HepG2 (cell line): Measurements from ENCODE around the gene HPS3. TPM values are rescaled to one million over a fixed set of nuclear protein-coding genes. Genes with fewer than 3 reads are reported as not detected.

Source experiments
- ATAC-seq: fragments of 200-7000 bp; cut with Tn5 transposase; 3 replicates; pipeline ENCODE4 v1.9.1; 2020; ENCODE audit warnings: mild to moderate bottlenecking, moderate library complexity
- BruUV-seq: library from RNA; stranded (reverse); fragments of 400-500 nt; replicated peaks from 2 replicates; lab custom pipeline; 2021; lab: Mats Ljungman, UMichigan
- CTCF ChIA-PET: fragments of 300-600 bp; formaldehyde crosslinking; extraction: SDS; loops from one replicate; lab custom pipeline; 2021; ENCODE audit warnings: low total read pairs, inconsistent platforms, low intra/inter-chr PET ratio; lab: Yijun Ruan, JAX
- POLR2A ChIA-PET: fragments of 350-600 bp; sonication (Branson Sonifier 250); formaldehyde crosslinking; loops from one replicate; lab custom pipeline; 2020; ENCODE audit warnings: antibody characterized with exemption, inconsistent platforms; lab: Yijun Ruan, JAX
- DNase-seq: peaks from one replicate; pipeline ENCODE4 v3.0.0-alpha.2; 2015; ENCODE audit warnings: low spot score
- FAIRE-seq: peaks from 3 replicates; lab custom pipeline; 2011; peaks lifted over from hg19 to GRCh38; lab: Jason Lieb, UNC
- H2AFZ ChIP-seq: one replicate; pipeline ENCODE4 v1.6.1; 2011; ENCODE audit warnings: low read length, inconsistent platforms
- H3K27ac ChIP-seq: fragments of 300-600 bp; 3 replicates; pipeline ENCODE4 v1.8.0; 2011; ENCODE audit warnings: mixed run types, mild to moderate bottlenecking, mixed read lengths, low read length, inconsistent platforms; ENCODE audit not compliant: insufficient read depth; ENCODE audit errors: extremely low read length
- H3K27me3 ChIP-seq, 2 experiments: fragments of 200-600 bp in 1 of 2; 2 replicates in 1 of 2; 3 replicates in 1 of 2; pipeline versions ENCODE4 v1.6.0 to v1.8.0; 2011; ENCODE audit warnings: low read length in 2 of 2, mild to moderate bottlenecking in 2 of 2, moderate library complexity in 2 of 2, inconsistent platforms in 1 of 2; ENCODE audit not compliant: insufficient read depth in 2 of 2, control insufficient read depth in 1 of 2
- H3K36me3 ChIP-seq, 2 experiments: fragments of 200-600 bp in 1 of 2; replicated peaks in 1 of 2; 2 replicates in 1 of 2; 3 replicates in 1 of 2; pipeline versions ENCODE4 v1.5.1 to v1.8.0; 2011; ENCODE audit warnings: low read length in 2 of 2, inconsistent platforms in 1 of 2; ENCODE audit not compliant: insufficient read depth in 2 of 2, control insufficient read depth in 1 of 2
- H3K4me1 ChIP-seq: 2 replicates; pipeline ENCODE4 v1.5.1; 2012; ENCODE audit warnings: low read length, inconsistent platforms; ENCODE audit not compliant: insufficient read depth
- H3K4me2 ChIP-seq: 2 replicates; pipeline ENCODE4 v1.6.0; 2011; ENCODE audit warnings: low read depth, low read length, inconsistent platforms
- H3K4me3 ChIP-seq, 3 experiments: fragments of 200-600 bp in 1 of 3; sonication (generic), shearing (Covaris generic) in 1 of 3; replicated peaks in 1 of 3; 2 replicates each; pipeline ENCODE4 v1.5.1; 2011 to 2016; ENCODE audit warnings: low read length in 3 of 3, inconsistent platforms in 2 of 3, low read depth in 2 of 3, mild to moderate bottlenecking in 2 of 3, control low read depth in 1 of 3, mixed read lengths in 1 of 3; ENCODE audit not compliant: insufficient read depth in 1 of 3
- H3K79me2 ChIP-seq: one replicate; pipeline ENCODE4 v1.6.1; 2011; ENCODE audit warnings: low read length, inconsistent platforms; ENCODE audit not compliant: insufficient read depth
- H3K9ac ChIP-seq: 2 replicates; pipeline ENCODE4 v1.6.0; 2011; ENCODE audit warnings: mild to moderate bottlenecking, low read depth, low read length, inconsistent platforms; ENCODE audit not compliant: insufficient read depth
- H3K9me3 ChIP-seq: 2 replicates; pipeline ENCODE4 v1.5.1; 2012; ENCODE audit warnings: mild to moderate bottlenecking, low read length
- H4K20me1 ChIP-seq: 2 replicates; pipeline ENCODE4 v1.6.0; 2011; ENCODE audit warnings: inconsistent platforms, mild to moderate bottlenecking, low read length, moderate library complexity; ENCODE audit not compliant: insufficient read depth
- ATF7-NPFF ChIP-seq: sonication (generic); formaldehyde crosslinking; IDR thresholded peaks from 2 replicates; pipeline ENCODE4 v1.8.1; 2023; ENCODE audit warnings: mild to moderate bottlenecking, low read depth, missing genetic modification reagents, moderate library complexity
- GABPA ChIP-seq, 2 experiments: IDR thresholded peaks; 2 replicates each; pipeline ENCODE4 v1.6.1; 2011 to 2016; ENCODE audit warnings: low read depth in 2 of 2, low read length in 1 of 2, missing biosample characterization in 1 of 2, missing genetic modification characterization in 1 of 2
- SNAPC2 ChIP-seq: sonication (generic); formaldehyde crosslinking; IDR thresholded peaks from 2 replicates; pipeline ENCODE4 v1.8.1; 2022; ENCODE audit warnings: mild to moderate bottlenecking, missing genetic modification reagents
- ZMYM2 ChIP-seq: sonication (generic); formaldehyde crosslinking; IDR thresholded peaks from 2 replicates; pipeline ENCODE4 v1.8.0; 2022; ENCODE audit warnings: mild to moderate bottlenecking, missing genetic modification reagents
- ZNF121 ChIP-seq: sonication (generic); formaldehyde crosslinking; IDR thresholded peaks from 2 replicates; pipeline ENCODE4 v1.5.0; 2020; ENCODE audit warnings: mild to moderate bottlenecking, missing genetic modification reagents
- ZNF570 ChIP-seq: sonication (generic); formaldehyde crosslinking; IDR thresholded peaks from 2 replicates; pipeline ENCODE4 v1.4.0; 2020; ENCODE audit warnings: mild to moderate bottlenecking, missing genetic modification reagents, borderline replicate concordance
- ZNF615 ChIP-seq: sonication (generic); formaldehyde crosslinking; IDR thresholded peaks from 2 replicates; pipeline ENCODE4 v1.5.0; 2020; ENCODE audit warnings: mild to moderate bottlenecking, missing genetic modification reagents, borderline replicate concordance
- ZNF672 ChIP-seq: sonication (generic); formaldehyde crosslinking; IDR thresholded peaks from 2 replicates; pipeline ENCODE4 v1.8.1; 2022; ENCODE audit warnings: missing genetic modification reagents
- ZNF768 ChIP-seq: sonication (generic); formaldehyde crosslinking; IDR thresholded peaks from 2 replicates; pipeline ENCODE4 v1.4.0; 2020; ENCODE audit warnings: missing genetic modification reagents
- WGBS: methylation state at CpG from one replicate; pipeline ENCODE4 v1.1.6; 2017; ENCODE audit warnings: low lambda C conversion rate; 5-methylcytosine and 5-hydroxymethylcytosine counted together
- in situ Hi-C: cut with HindIII; loops from 2 replicates; pipeline ENCODE4 v1.10.0; 2017; ENCODE audit warnings: low pct_unique_long_range_greater_than_20kb; ENCODE audit not compliant: extremely low pct_ligation_motif_present
- intact Hi-C: fragments of 100-400 bp; cut with micrococcal nuclease; formaldehyde crosslinking; loops from one replicate; pipeline ENCODE4 v1.10.0; 2022; ENCODE audit not compliant: unreplicated experiment
- polyA plus RNA-seq, 8 experiments: library from polyadenylated mRNA; depleted of rRNA in 3 of 8; stranded (reverse) in 7 of 8; unstranded in 1 of 8; fragments of >200 nt; fragmentation: Illumina TruSeq in 4 of 8; extraction: Trizol in 4 of 8; gene quantifications; 2 replicates each; pipeline versions ENCODE4 v1.2.1 to v1.2.3, GENCODE V29; 2011 to 2016; ENCODE audit warnings: low read depth in 4 of 8, missing spikeins in 1 of 8, mixed read lengths in 1 of 8; ENCODE audit not compliant: insufficient read depth in 1 of 8
- total RNA-seq, 5 experiments: library from RNA; depleted of rRNA; stranded (reverse); fragments of >200 nt; fragmentation: Illumina TruSeq; extraction: Trizol; gene quantifications; 2 replicates each; pipeline ENCODE4 v1.2.3, GENCODE V29; 2016; ENCODE audit warnings: low read depth in 1 of 5
- TF ChIP-seq, protein P1 (sequence below): sonication (generic); formaldehyde crosslinking; IDR thresholded peaks from 2 replicates; pipeline ENCODE4 v1.4.0; 2020; ENCODE audit warnings: missing genetic modification reagents, borderline replicate concordance

Gene HPS3
- total and polyA plus RNA-seq, 2 of the 13 experiments (the other 11 are each of a cell fraction or from before 2014, with no cell fraction given): 9.5 to 18.9 TPM

DNA sequence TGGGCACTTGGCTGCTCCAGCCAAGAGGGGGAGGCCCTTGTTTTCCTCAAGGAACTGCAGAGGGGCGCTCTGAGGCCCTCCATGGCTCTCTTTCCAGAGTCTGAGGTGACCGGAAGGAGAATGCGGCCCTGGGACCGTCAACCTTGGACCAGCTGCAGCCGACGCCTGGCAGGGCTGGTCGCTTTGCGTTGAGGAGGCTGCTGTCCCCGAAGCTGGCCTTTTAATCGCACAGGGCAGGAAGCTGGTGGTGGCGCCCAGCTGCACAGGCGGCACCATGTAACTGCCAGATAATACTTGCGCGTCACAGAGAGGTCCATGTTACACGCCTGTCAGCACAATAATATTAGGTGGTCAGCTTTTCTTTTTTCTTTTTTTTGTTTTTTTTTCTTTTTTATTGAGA, 42.2 kb upstream of the HPS3 start:
- no peak overlapping the region for H2AFZ ChIP-seq
- 96% methylated on average over 8 of the region's 15 CpGs for WGBS
- no peak overlapping the region for H3K4me3 ChIP-seq
- no peaks in the 10 kb centered on the region for H4K20me1 ChIP-seq
- H3K9ac ChIP-seq: no peak overlapping the region
- TF ChIP-seq GABPA (IDR thresholded peaks at IDR 0.05; ENCODE audit: low read depth, low read length) (no peak), GABPA (CRISPR knock-in tag; IDR thresholded peaks at IDR 0.05; ENCODE audit: low read depth) (no peak), ZMYM2 (CRISPR knock-in tag) (no peak), ZNF768 (CRISPR knock-in tag) (peak; percentile 16; the same call in 1 of the 2 replicates), ZNF672 (CRISPR knock-in tag) (no peak), ZNF570 (CRISPR knock-in tag) (no peak)
- TF ChIP-seq, protein P1, sequence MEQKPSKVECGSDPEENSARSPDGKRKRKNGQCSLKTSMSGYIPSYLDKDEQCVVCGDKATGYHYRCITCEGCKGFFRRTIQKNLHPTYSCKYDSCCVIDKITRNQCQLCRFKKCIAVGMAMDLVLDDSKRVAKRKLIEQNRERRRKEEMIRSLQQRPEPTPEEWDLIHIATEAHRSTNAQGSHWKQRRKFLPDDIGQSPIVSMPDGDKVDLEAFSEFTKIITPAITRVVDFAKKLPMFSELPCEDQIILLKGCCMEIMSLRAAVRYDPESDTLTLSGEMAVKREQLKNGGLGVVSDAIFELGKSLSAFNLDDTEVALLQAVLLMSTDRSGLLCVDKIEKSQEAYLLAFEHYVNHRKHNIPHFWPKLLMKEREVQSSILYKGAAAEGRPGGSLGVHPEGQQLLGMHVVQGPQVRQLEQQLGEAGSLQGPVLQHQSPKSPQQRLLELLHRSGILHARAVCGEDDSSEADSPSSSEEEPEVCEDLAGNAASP: no peak
- no peak overlapping the region for H3K27ac ChIP-seq
- H3K79me2 ChIP-seq: peaks cover 4% of the 10 kb centered on the region
- no peaks in the 10 kb centered on the region for H3K9me3 ChIP-seq
- peaks cover 20% of the 10 kb centered on the region for H3K4me1 ChIP-seq
- ChIA-PET POLR2A (interaction anchor here (0.9 kb wide), 1 partner anchor 43 kb away, joined by 3 read pairs; no protein-coding TSS in a partner anchor), CTCF (no interaction called here)
- no peak for DNase-seq
- H3K36me3 ChIP-seq: peaks cover 0 to 4% of the 10 kb centered on the region in 2 experiments; a peak in 1 of 5 replicates
- in situ Hi-C loops: no loop called here
- no peak for ATAC-seq
- H3K4me2 ChIP-seq: no peak overlapping the region
- no peaks in the 10 kb centered on the region; a peak in 2 of 5 replicates for H3K27me3 ChIP-seq
- no peak for FAIRE-seq
- no TSS peak for BruUV-seq
- intact Hi-C loops: loop anchor here (10.0 kb wide), 1 partner anchor 132 kb away; no protein-coding TSS in a partner anchor

DNA sequence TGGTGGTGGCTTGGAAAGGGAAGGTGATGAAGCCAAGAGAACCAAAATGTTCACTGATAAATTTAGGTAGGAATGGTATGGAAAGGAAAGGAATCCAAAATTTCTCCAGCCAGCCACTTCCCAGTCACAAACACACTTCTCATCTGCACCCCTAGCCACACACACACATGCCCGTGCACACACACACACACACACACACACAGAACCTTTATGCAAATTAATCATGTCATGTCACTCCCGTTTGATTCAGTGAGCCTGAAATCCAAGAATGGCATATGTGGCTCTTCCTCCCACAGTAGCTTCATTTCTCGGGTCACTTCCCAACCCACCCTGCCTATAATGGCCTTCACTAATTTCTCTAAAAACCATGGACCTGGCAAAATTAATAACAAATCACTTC, 40.0 kb upstream of the HPS3 start:
- DNase-seq: no peak
- TF ChIP-seq ATF7-NPFF (no peak), ZNF570 (CRISPR knock-in tag) (no peak), ZNF121 (no peak), SNAPC2 (CRISPR knock-in tag) (no peak), ZNF615 (no peak)
- no peak overlapping the region for H3K4me3 ChIP-seq
- FAIRE-seq: no peak
- in situ Hi-C loops (no loop called here), intact Hi-C loops (loop anchor here (10.0 kb wide), 1 partner anchor 135 kb away; no protein-coding TSS in a partner anchor)
- ATAC-seq: no peak
- H2AFZ ChIP-seq: no peak overlapping the region
- H3K9me3 ChIP-seq: no peaks in the 10 kb centered on the region
- 44% methylated on average over 3 of the region's 3 CpGs for WGBS
- peaks cover 4% of the 10 kb centered on the region for H3K79me2 ChIP-seq
- BruUV-seq: no TSS peak
- H3K27me3 ChIP-seq: no peaks in the 10 kb centered on the region; a peak in 2 of 5 replicates
- H3K4me2 ChIP-seq: no peak overlapping the region
- H3K9ac ChIP-seq: no peak overlapping the region
- CTCF ChIA-PET: no interaction called here
- POLR2A ChIA-PET: no interaction called here
- no peak overlapping the region for H3K27ac ChIP-seq
- H3K36me3 ChIP-seq: no peaks in the 10 kb centered on the region
- no peaks in the 10 kb centered on the region for H4K20me1 ChIP-seq
- H3K4me1 ChIP-seq: peaks cover 16% of the 10 kb centered on the region
